ENCODE data around the gene RNU6-9.
"Not testable (repeated sequence)": the region's sequence is repeated elsewhere in the genome, so short reads cannot be mapped to it uniquely, and the experiment has no call there.

The RNU6-9 gene

GRCh38 chr19:873561-874041 is 19.7 kb upstream of the RNU6-9 start:
- H3K27ac ChIP-seq (ENCODE audit: insufficient read depth in 1 of 2, low read depth in 1 of 2, low read length in 2 of 2, poor library complexity in 1 of 2, severe bottlenecking in 2 of 2) = no peak overlapping the region
- H3K4me3 ChIP-seq (ENCODE audit: control insufficient read depth in 1 of 7, extremely low read depth in 1 of 7, insufficient read depth in 4 of 7, low read depth in 2 of 7, low read length in 6 of 7) = no peak overlapping the region
- POLR2A ChIA-PET = no interaction called here

GRCh38 chr19:875265-875879 is 17.9 kb upstream of the RNU6-9 start:
- 98% methylated on average over 25 of the region's 28 CpGs for WGBS (ENCODE audit: insufficient coverage)
- H3K27me3 ChIP-seq (replicated peaks in 2 of 5; ENCODE audit: control insufficient read depth in 4 of 5, insufficient read depth in 5 of 5, low read length in 4 of 5) = no peaks in the 10 kb centered on the region
- peaks cover 0 to 12% (median 4%) of the 10 kb centered on the region in 4 experiments for H3K4me1 ChIP-seq (ENCODE audit: control extremely low read depth in 1 of 4, control insufficient read depth in 4 of 4, insufficient read depth in 4 of 4, low read length in 3 of 4)
- no peak overlapping the region for H3K27ac ChIP-seq (ENCODE audit: insufficient read depth in 1 of 2, low read depth in 1 of 2, low read length in 2 of 2, poor library complexity in 1 of 2, severe bottlenecking in 2 of 2)
- DNase-seq = no peak
- POLR2A ChIA-PET = no interaction called here
- CTCF ChIA-PET = interaction anchor here (1.0 to 1.2 kb wide), 3 partner anchors 12 to 30 kb away, joined by 3 to 5 read pairs (median 4); partner anchors contain the start of genes MED16 and RNU6-9
- H3K36me3 ChIP-seq (ENCODE audit: control insufficient read depth in 4 of 4, insufficient read depth in 4 of 4, low read length in 3 of 4) = peaks cover 0 to 60% (median 37%) of the 10 kb centered on the region in 4 experiments
- no peak overlapping the region for H3K4me3 ChIP-seq (ENCODE audit: control insufficient read depth in 1 of 7, extremely low read depth in 1 of 7, insufficient read depth in 4 of 7, low read depth in 2 of 7, low read length in 6 of 7)
- H3K9me3 ChIP-seq (ENCODE audit: control extremely low read depth in 1 of 5, control insufficient read depth in 4 of 5, insufficient read depth in 2 of 5, low read depth in 1 of 5, low read length in 4 of 5) = no peaks in the 10 kb centered on the region

More at GRCh38 chr19:873561-874041, 19.7 kb upstream of the RNU6-9 start:
- CTCF ChIA-PET = no interaction called here
- Histone ChIP-seq H3K27me3 (replicated peaks in 2 of 5; ENCODE audit: control insufficient read depth in 4 of 5, insufficient read depth in 5 of 5, low read length in 4 of 5) (no peaks in the 10 kb centered on the region), H3K36me3 (ENCODE audit: control insufficient read depth in 4 of 4, insufficient read depth in 4 of 4, low read length in 3 of 4) (peaks cover 0 to 64% (median 43%) of the 10 kb centered on the region in 4 experiments), H3K4me1 (ENCODE audit: control extremely low read depth in 1 of 4, control insufficient read depth in 4 of 4, insufficient read depth in 4 of 4, low read length in 3 of 4) (peaks cover 0 to 12% (median 4%) of the 10 kb centered on the region in 4 experiments), H3K9me3 (ENCODE audit: control extremely low read depth in 1 of 5, control insufficient read depth in 4 of 5, insufficient read depth in 2 of 5, low read depth in 1 of 5, low read length in 4 of 5) (no peaks in the 10 kb centered on the region)
- no peak for DNase-seq
- 99% methylated on average over 18 of the region's 22 CpGs for WGBS (ENCODE audit: insufficient coverage)

GRCh38 chr19:876089-876488 is 17.2 kb upstream of the RNU6-9 start:
- Histone ChIP-seq H3K9me3 (ENCODE audit: control extremely low read depth in 1 of 5, control insufficient read depth in 4 of 5, insufficient read depth in 2 of 5, low read depth in 1 of 5, low read length in 4 of 5) (no peaks in the 10 kb centered on the region), H3K36me3 (ENCODE audit: control insufficient read depth in 4 of 4, insufficient read depth in 4 of 4, low read length in 3 of 4) (peaks cover 0 to 56% (median 38%) of the 10 kb centered on the region in 4 experiments), H3K27ac (ENCODE audit: insufficient read depth in 1 of 2, low read depth in 1 of 2, low read length in 2 of 2, poor library complexity in 1 of 2, severe bottlenecking in 2 of 2) (no peak overlapping the region), H3K27me3 (replicated peaks in 2 of 5; ENCODE audit: control insufficient read depth in 4 of 5, insufficient read depth in 5 of 5, low read length in 4 of 5) (no peaks in the 10 kb centered on the region), H3K4me1 (ENCODE audit: control extremely low read depth in 1 of 4, control insufficient read depth in 4 of 4, insufficient read depth in 4 of 4, low read length in 3 of 4) (peaks cover 0 to 12% (median 4%) of the 10 kb centered on the region in 4 experiments), H3K4me3 (ENCODE audit: control insufficient read depth in 1 of 7, extremely low read depth in 1 of 7, insufficient read depth in 4 of 7, low read depth in 2 of 7, low read length in 6 of 7) (no peak overlapping the region)
- 93% methylated on average over 15 of the region's 18 CpGs for WGBS (ENCODE audit: insufficient coverage)
- CTCF ChIA-PET = interaction anchor here (1.2 kb wide), 1 partner anchor 17 kb away, joined by 5 read pairs; the partner anchor contains the start of genes MED16 and RNU6-9
- POLR2A ChIA-PET = no interaction called here
- DNase-seq = no peak

- no peak for DNase-seq
- Histone ChIP-seq H3K4me1 (ENCODE audit: control extremely low read depth in 1 of 4, control insufficient read depth in 4 of 4, insufficient read depth in 4 of 4, low read length in 3 of 4) (peaks cover 0 to 11% (median 3%) of the 10 kb centered on the region in 4 experiments), H3K27me3 (replicated peaks in 2 of 5; ENCODE audit: control insufficient read depth in 4 of 5, insufficient read depth in 5 of 5, low read length in 4 of 5) (no peaks in the 10 kb centered on the region), H3K9me3 (ENCODE audit: control extremely low read depth in 1 of 5, control insufficient read depth in 4 of 5, insufficient read depth in 2 of 5, low read depth in 1 of 5, low read length in 4 of 5) (no peaks in the 10 kb centered on the region), H3K36me3 (ENCODE audit: control insufficient read depth in 4 of 4, insufficient read depth in 4 of 4, low read length in 3 of 4) (peaks cover 0 to 59% (median 41%) of the 10 kb centered on the region in 4 experiments), H3K4me3 (ENCODE audit: control insufficient read depth in 1 of 7, extremely low read depth in 1 of 7, insufficient read depth in 4 of 7, low read depth in 2 of 7, low read length in 6 of 7) (no peak overlapping the region), H3K27ac (ENCODE audit: insufficient read depth in 1 of 2, low read depth in 1 of 2, low read length in 2 of 2, poor library complexity in 1 of 2, severe bottlenecking in 2 of 2) (no peak overlapping the region)
- CTCF ChIA-PET = no interaction called here
- 93% methylated on average over 24 of the region's 29 CpGs for WGBS (ENCODE audit: insufficient coverage)
- POLR2A ChIA-PET = no interaction called here
These were observed 16.4 kb upstream of the RNU6-9 start for GRCh38 chr19:876780-877314.

DNA sequence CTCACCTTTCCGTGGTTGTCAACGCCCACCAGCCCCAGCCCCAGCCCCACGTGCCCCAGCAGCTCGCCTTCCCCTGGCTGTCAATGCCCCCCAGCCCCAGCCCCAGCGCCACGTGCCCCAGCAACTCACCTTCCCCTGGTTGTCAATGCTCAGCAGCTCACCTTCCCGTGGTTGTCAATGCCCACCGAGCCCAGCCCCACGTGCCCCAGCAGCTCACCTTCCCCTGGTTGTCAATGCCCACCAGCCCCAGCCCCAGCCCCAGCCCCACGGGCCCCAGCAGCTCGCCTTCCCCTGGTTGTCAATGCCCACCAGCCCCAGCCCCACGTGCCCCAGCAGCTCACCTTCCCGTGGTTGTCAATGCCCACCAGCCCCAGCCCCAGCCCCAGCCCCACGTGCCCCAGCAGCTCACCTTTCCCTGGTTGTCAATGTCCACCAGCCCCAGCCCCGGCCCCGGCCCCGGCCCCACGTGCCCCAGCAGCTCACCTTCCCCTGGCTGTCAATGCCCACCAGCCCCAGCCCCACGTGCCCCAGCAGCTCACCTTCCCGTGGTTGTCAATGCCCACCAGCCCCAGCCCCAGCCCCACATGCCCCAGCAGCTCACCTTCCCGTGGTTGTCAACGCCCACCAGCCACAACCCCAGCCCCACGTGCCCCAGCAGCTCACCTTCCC is 15.2 kb upstream of the RNU6-9 start:
- DNase-seq; H3K9me3 ChIP-seq (ENCODE audit: control extremely low read depth in 1 of 5, control insufficient read depth in 4 of 5, insufficient read depth in 2 of 5, low read depth in 1 of 5, low read length in 4 of 5); H3K4me3 ChIP-seq (ENCODE audit: control insufficient read depth in 1 of 7, extremely low read depth in 1 of 7, insufficient read depth in 4 of 7, low read depth in 2 of 7, low read length in 6 of 7); POLR2A ChIA-PET; H3K27ac ChIP-seq (ENCODE audit: insufficient read depth in 1 of 2, low read depth in 1 of 2, low read length in 2 of 2, poor library complexity in 1 of 2, severe bottlenecking in 2 of 2); H3K4me1 ChIP-seq (ENCODE audit: control extremely low read depth in 1 of 4, control insufficient read depth in 4 of 4, insufficient read depth in 4 of 4, low read length in 3 of 4); H3K27me3 ChIP-seq (replicated peaks in 2 of 5; ENCODE audit: control insufficient read depth in 4 of 5, insufficient read depth in 5 of 5, low read length in 4 of 5): not testable (repeated sequence)
- peaks cover 7 to 72% (median 48%) of the 10 kb centered on the region in 4 experiments for H3K36me3 ChIP-seq (ENCODE audit: control insufficient read depth in 4 of 4, insufficient read depth in 4 of 4, low read length in 3 of 4)
- 99% methylated on average over 10 of the region's 23 CpGs for WGBS (ENCODE audit: insufficient coverage)
- CTCF ChIA-PET = interaction anchor here (1.2 kb wide), 1 partner anchor 42 kb away, joined by 3 read pairs; no protein-coding TSS in a partner anchor

- not testable (repeated sequence) for H3K4me1 ChIP-seq (ENCODE audit: control extremely low read depth in 1 of 4, control insufficient read depth in 4 of 4, insufficient read depth in 4 of 4, low read length in 3 of 4); DNase-seq; H3K9me3 ChIP-seq (ENCODE audit: control extremely low read depth in 1 of 5, control insufficient read depth in 4 of 5, insufficient read depth in 2 of 5, low read depth in 1 of 5, low read length in 4 of 5); H3K4me3 ChIP-seq (ENCODE audit: control insufficient read depth in 1 of 7, extremely low read depth in 1 of 7, insufficient read depth in 4 of 7, low read depth in 2 of 7, low read length in 6 of 7); H3K27me3 ChIP-seq (replicated peaks in 2 of 5; ENCODE audit: control insufficient read depth in 4 of 5, insufficient read depth in 5 of 5, low read length in 4 of 5); H3K27ac ChIP-seq (ENCODE audit: insufficient read depth in 1 of 2, low read depth in 1 of 2, low read length in 2 of 2, poor library complexity in 1 of 2, severe bottlenecking in 2 of 2)
- 97% methylated on average over 14 of the region's 24 CpGs for WGBS (ENCODE audit: insufficient coverage)
- ChIA-PET CTCF (interaction anchor here (0.8 to 1.2 kb wide), 3 partner anchors 15 to 41 kb away, joined by 3 read pairs; no protein-coding TSS in a partner anchor), POLR2A (interaction anchor here (0.6 to 0.7 kb wide), 2 partner anchors 14 to 97 kb away, joined by 4 to 7 read pairs; partner anchors contain the start of genes MED16 and RNU6-9)
- H3K36me3 ChIP-seq (ENCODE audit: control insufficient read depth in 4 of 4, insufficient read depth in 4 of 4, low read length in 3 of 4) = peaks cover 7 to 74% (median 47%) of the 10 kb centered on the region in 4 experiments
These were observed 14.3 kb upstream of the RNU6-9 start for GRCh38 chr19:878751-879561.
